ENCODE measurements around the gene ENGASE. TPM values are rescaled to one million over a fixed set of nuclear protein-coding genes. Genes with fewer than 3 reads are reported as not detected.

ENGASE gene
- total and polyA plus RNA-seq, 2 experiments from 2014 or later: 48.8 to 69.8 TPM

DNA sequence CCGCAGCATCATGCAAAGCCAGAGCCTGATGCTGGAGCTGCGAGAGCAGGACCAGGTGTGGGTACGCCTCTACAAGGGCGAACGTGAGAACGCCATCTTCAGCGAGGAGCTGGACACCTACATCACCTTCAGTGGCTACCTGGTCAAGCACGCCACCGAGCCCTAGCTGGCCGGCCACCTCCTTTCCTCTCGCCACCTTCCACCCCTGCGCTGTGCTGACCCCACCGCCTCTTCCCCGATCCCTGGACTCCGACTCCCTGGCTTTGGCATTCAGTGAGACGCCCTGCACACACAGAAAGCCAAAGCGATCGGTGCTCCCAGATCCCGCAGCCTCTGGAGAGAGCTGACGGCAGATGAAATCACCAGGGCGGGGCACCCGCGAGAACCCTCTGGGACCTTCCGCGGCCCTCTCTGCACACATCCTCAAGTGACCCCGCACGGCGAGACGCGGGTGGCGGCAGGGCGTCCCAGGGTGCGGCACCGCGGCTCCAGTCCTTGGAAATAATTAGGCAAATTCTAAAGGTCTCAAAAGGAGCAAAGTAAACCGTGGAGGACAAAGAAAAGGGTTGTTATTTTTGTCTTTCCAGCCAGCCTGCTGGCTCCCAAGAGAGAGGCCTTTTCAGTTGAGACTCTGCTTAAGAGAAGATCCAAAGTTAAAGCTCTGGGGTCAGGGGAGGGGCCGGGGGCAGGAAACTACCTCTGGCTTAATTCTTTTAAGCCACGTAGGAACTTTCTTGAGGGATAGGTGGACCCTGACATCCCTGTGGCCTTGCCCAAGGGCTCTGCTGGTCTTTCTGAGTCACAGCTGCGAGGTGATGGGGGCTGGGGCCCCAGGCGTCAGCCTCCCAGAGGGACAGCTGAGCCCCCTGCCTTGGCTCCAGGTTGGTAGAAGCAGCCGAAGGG is 26.4 kb upstream of the ENGASE start:
- no peaks in the 10 kb centered on the region for H3K4me1 ChIP-seq (ENCODE audit: low read depth)
- no peak overlapping the region for H3K4me3 ChIP-seq
- no peak for DNase-seq (ENCODE audit: low read depth in 1 of 2, low spot score in 1 of 2)
- no peaks in the 10 kb centered on the region for H3K36me3 ChIP-seq
- TF ChIP-seq, protein P1, sequence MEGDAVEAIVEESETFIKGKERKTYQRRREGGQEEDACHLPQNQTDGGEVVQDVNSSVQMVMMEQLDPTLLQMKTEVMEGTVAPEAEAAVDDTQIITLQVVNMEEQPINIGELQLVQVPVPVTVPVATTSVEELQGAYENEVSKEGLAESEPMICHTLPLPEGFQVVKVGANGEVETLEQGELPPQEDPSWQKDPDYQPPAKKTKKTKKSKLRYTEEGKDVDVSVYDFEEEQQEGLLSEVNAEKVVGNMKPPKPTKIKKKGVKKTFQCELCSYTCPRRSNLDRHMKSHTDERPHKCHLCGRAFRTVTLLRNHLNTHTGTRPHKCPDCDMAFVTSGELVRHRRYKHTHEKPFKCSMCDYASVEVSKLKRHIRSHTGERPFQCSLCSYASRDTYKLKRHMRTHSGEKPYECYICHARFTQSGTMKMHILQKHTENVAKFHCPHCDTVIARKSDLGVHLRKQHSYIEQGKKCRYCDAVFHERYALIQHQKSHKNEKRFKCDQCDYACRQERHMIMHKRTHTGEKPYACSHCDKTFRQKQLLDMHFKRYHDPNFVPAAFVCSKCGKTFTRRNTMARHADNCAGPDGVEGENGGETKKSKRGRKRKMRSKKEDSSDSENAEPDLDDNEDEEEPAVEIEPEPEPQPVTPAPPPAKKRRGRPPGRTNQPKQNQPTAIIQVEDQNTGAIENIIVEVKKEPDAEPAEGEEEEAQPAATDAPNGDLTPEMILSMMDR (IDR thresholded peaks at IDR 0.05; ENCODE audit: low read depth, low read length): no peak
- H3K27me3 ChIP-seq: no peaks in the 10 kb centered on the region
- no peak overlapping the region for H3K27ac ChIP-seq
- H3K9me3 ChIP-seq (ENCODE audit: low read depth): no peaks in the 10 kb centered on the region

DNA sequence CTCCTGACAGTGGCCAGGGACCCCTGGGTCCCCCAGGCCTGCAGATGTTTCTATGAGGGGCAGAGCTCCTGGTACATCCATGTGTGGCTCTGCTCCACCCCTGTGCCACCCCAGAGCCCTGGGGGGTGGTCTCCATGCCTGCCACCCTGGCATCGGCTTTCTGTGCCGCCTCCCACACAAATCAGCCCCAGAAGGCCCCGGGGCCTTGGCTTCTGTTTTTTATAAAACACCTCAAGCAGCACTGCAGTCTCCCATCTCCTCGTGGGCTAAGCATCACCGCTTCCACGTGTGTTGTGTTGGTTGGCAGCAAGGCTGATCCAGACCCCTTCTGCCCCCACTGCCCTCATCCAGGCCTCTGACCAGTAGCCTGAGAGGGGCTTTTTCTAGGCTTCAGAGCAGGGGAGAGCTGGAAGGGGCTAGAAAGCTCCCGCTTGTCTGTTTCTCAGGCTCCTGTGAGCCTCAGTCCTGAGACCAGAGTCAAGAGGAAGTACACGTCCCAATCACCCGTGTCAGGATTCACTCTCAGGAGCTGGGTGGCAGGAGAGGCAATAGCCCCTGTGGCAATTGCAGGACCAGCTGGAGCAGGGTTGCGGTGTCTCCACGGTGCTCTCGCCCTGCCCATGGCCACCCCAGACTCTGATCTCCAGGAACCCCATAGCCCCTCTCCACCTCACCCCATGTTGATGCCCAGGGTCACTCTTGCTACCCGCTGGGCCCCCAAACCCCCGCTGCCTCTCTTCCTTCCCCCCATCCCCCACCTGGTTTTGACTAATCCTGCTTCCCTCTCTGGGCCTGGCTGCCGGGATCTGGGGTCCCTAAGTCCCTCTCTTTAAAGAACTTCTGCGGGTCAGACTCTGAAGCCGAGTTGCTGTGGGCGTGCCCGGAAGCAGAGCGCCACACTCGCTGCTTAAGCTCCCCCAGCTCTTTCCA is 25.5 kb upstream of the ENGASE start:
- no peaks in the 10 kb centered on the region for H3K4me1 ChIP-seq (ENCODE audit: low read depth)
- H3K27ac ChIP-seq: no peak overlapping the region
- DNase-seq (ENCODE audit: low read depth in 1 of 2, low spot score in 1 of 2): no peak
- no peaks in the 10 kb centered on the region for H3K27me3 ChIP-seq
- H3K4me3 ChIP-seq: no peak overlapping the region
- no peaks in the 10 kb centered on the region for H3K9me3 ChIP-seq (ENCODE audit: low read depth)
- H3K36me3 ChIP-seq: no peaks in the 10 kb centered on the region
- TF ChIP-seq, protein P1 (IDR thresholded peaks at IDR 0.05; ENCODE audit: low read depth, low read length): no peak

DNA sequence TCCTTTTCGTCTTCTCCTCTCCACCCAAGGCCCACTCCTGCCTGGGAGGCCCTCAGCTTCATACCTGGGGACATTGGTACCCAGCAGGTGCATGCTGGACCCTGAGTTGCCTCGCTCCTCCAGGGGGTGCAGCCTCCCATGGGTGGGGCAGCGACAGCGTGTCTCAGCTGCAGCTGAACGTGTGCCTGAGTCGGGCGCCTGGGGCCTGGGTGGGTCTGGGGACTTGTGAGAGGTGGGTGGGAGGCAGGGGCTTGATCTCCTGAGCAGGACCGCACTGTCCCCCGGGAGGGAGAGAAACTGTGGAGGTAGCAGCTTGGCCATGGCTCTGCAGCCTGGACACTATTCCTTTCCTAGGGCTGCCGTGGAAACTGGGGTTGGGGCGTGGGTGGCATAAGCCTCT is 24.8 kb upstream of the ENGASE start:
- no peaks in the 10 kb centered on the region for H3K4me1 ChIP-seq (ENCODE audit: low read depth)
- H3K9me3 ChIP-seq (ENCODE audit: low read depth): no peaks in the 10 kb centered on the region
- no peaks in the 10 kb centered on the region for H3K27me3 ChIP-seq
- DNase-seq (ENCODE audit: low read depth in 1 of 2, low spot score in 1 of 2): no peak
- no peaks in the 10 kb centered on the region for H3K36me3 ChIP-seq
- TF ChIP-seq, protein P1 (IDR thresholded peaks at IDR 0.05; ENCODE audit: low read depth, low read length): no peak
- H3K27ac ChIP-seq: no peak overlapping the region
- H3K4me3 ChIP-seq: no peak overlapping the region

DNA sequence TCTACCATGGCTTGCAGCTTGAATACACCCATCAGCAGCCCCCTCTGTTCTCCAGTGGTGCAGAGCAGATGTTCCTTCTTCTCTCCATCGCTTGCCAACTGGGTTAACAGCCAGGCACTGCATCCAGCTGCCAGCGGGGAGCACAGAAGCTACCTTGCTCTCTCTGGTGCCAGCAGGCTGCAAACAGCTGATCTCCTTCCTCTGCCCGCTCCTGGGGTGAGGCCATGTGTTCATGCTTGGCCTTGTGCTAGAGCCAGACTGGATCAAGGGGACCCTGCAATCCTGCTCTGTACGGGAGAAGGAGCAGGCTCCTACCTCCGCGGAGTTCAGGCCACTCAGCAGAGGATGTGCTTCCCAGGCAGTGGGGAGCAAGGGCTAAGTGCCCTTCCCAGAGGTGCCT is 24.1 kb upstream of the ENGASE start:
- TF ChIP-seq, protein P1 (IDR thresholded peaks at IDR 0.05; ENCODE audit: low read depth, low read length): no peak
- Histone ChIP-seq H3K36me3 (no peaks in the 10 kb centered on the region), H3K4me3 (no peak overlapping the region), H3K4me1 (ENCODE audit: low read depth) (no peaks in the 10 kb centered on the region), H3K9me3 (ENCODE audit: low read depth) (no peaks in the 10 kb centered on the region), H3K27me3 (no peaks in the 10 kb centered on the region), H3K27ac (no peak overlapping the region)
- no peak for DNase-seq (ENCODE audit: low read depth in 1 of 2, low spot score in 1 of 2)

DNA sequence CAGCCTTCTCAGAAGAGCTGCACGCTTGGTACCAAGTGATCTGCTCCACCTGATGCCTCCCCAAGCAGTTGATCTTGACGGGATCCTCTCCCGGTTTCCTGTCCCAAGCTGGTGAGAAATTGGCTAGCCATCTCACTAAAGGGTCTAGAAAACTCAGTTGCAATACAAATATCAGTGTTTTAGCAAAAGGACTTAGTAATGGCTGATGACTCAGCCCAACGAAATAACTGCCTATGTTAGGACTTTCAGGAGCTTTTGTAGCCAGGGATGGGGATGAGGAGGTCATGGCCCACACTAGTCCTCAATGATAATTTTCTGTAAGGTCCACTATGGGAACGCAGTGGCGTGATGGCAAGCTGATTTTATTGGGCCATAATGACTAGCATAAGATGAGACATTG is 23.3 kb upstream of the ENGASE start:
- Histone ChIP-seq H3K4me1 (ENCODE audit: low read depth) (no peaks in the 10 kb centered on the region), H3K27ac (no peak overlapping the region), H3K9me3 (ENCODE audit: low read depth) (no peaks in the 10 kb centered on the region), H3K36me3 (no peaks in the 10 kb centered on the region), H3K4me3 (no peak overlapping the region), H3K27me3 (no peaks in the 10 kb centered on the region)
- TF ChIP-seq, protein P1 (IDR thresholded peaks at IDR 0.05; ENCODE audit: low read depth, low read length): no peak
- DNase-seq (ENCODE audit: low read depth in 1 of 2, low spot score in 1 of 2): no peak

Data from cardiac muscle cell (in vitro differentiated cells and primary cell).